Sigmoid colon (tissue), 7 donors: ENCODE results near the gene MANSC4. TPM values are rescaled to one million over a fixed set of nuclear protein-coding genes. Genes with fewer than 3 reads are reported as not detected.

Source experiments
- DNase-seq: peaks from one replicate; pipeline ENCODE4 v3.0.0-alpha.2; 2019
- H3K27ac ChIP-seq, 4 donors: fragments of 200-600 bp; sonication (generic); one replicate each; pipeline ENCODE4 v1.5.1; 2016 to 2019; ENCODE audit warnings: mild to moderate bottlenecking in 1 of 4
- H3K27me3 ChIP-seq, 3 donors: fragments of 200-600 bp; sonication (generic); one replicate each; pipeline ENCODE4 v1.5.1; 2019; ENCODE audit warnings: mild to moderate bottlenecking in 1 of 3
- H3K36me3 ChIP-seq, 4 donors: fragments of 200-600 bp; sonication (generic); one replicate each; pipeline ENCODE4 v1.5.1; 2016 to 2019
- H3K4me1 ChIP-seq, 4 donors: fragments of 200-600 bp; sonication (generic); one replicate each; pipeline ENCODE4 v1.5.1; 2017 to 2019
- H3K4me3 ChIP-seq, 4 donors: fragments of 200-600 bp; sonication (generic); one replicate each; pipeline ENCODE4 v1.5.1; 2017 to 2019; ENCODE audit warnings: mild to moderate bottlenecking in 2 of 4, moderate library complexity in 1 of 4
- H3K9me3 ChIP-seq, 4 donors: fragments of 200-600 bp in 3 of 4; sonication (generic) in 3 of 4; one replicate each; pipeline versions ENCODE4 v1.5.1 to v1.6.1; 2013 to 2019
- CTCF ChIP-seq, 4 experiments: fragments of 450-650 bp in 3 of 4; fragments of 200-600 bp in 1 of 4; IDR thresholded peaks; one replicate each; pipeline ENCODE4 v1.5.1; 2016 to 2019; ENCODE audit warnings: antibody characterized with exemption in 4 of 4, mild to moderate bottlenecking in 3 of 4, moderate library complexity in 2 of 4
- EP300 ChIP-seq, 4 donors: sonication (generic); formaldehyde crosslinking; IDR thresholded peaks; one replicate each; pipeline ENCODE4 v1.6.1; 2017; ENCODE audit warnings: antibody characterized with exemption in 4 of 4
- POLR2A ChIP-seq, 2 donors: fragments of 450-650 bp; IDR thresholded peaks; one replicate each; pipeline ENCODE4 v1.6.1; 2016; ENCODE audit warnings: antibody characterized with exemption in 2 of 2, mild to moderate bottlenecking in 2 of 2, moderate library complexity in 2 of 2
- POLR2AphosphoS5 ChIP-seq, 4 donors: sonication (generic); formaldehyde crosslinking; IDR thresholded peaks; one replicate each; pipeline ENCODE4 v1.6.1; 2017; ENCODE audit warnings: antibody characterized with exemption in 4 of 4
- WGBS, 2 donors: extraction: QIAGEN DNeasy Blood & Tissue Kit; methylation state at CpG; one replicate each; pipeline ENCODE4 v1.1.7; 2013; 5-methylcytosine and 5-hydroxymethylcytosine counted together
- intact Hi-C: fragments of 100-400 bp; cut with DNase I; formaldehyde crosslinking; loops from one replicate; pipeline ENCODE4 v1.15.1; 2023
- polyA plus RNA-seq, 3 donors: library from polyadenylated mRNA; stranded (reverse); fragments of 200-250 nt; gene quantifications; one replicate each; pipeline ENCODE4 v1.2.3, GENCODE V29; 2013
- total RNA-seq, 4 donors: library from RNA; depleted of rRNA; stranded (reverse); fragments of >200 nt; gene quantifications; one replicate each; pipeline ENCODE4 v1.1.0, GENCODE V29; 2016
- donor health status: healthy with polysubstance abuse.
- donor health status: Bipolar disorder and iron deficiency.
- donor health status: healthy.

The MANSC4 gene
- total and polyA plus RNA-seq, 7 donors: not detected

GRCh38 chr12:27780612-27781408 is 774 bp upstream of the MANSC4 start:
- TF ChIP-seq EP300 (IDR thresholded peaks at IDR 0.05) (no peak), POLR2AphosphoS5 (IDR thresholded peaks at IDR 0.05) (peak in 3 of 4 donors; percentile 3 to 29 (median 24)), CTCF (IDR thresholded peaks at IDR 0.05) (no peak)
- Histone ChIP-seq H3K27ac (peak overlapping the region; percentile 86 to 98 (median 94)), H3K9me3 (no peaks in the 10 kb centered on the region), H3K27me3 (no peaks in the 10 kb centered on the region), H3K36me3 (no peaks in the 10 kb centered on the region), H3K4me3 (peak overlapping the region; percentile 69 to 79 (median 71)), H3K4me1 (peaks cover 0 to 61% (median 51%) of the 10 kb centered on the region in 4 donors)
- intact Hi-C loops: loop anchor here (2.0 to 5.0 kb wide), 2 partner anchors 32 to 36 kb away; no protein-coding TSS in a partner anchor
- peak; percentile 71 for DNase-seq
- WGBS, 2 donors: 5 to 14% methylated on average over 27 of the region's 27 CpGs

- intact Hi-C loops: no loop called here
- H3K27ac ChIP-seq: peak overlapping the region; percentile 86 to 98 (median 94)
- no peaks in the 10 kb centered on the region for H3K27me3 ChIP-seq
- TF ChIP-seq CTCF (IDR thresholded peaks at IDR 0.05): no peak
- no peak for TF ChIP-seq POLR2AphosphoS5 (IDR thresholded peaks at IDR 0.05)
- TF ChIP-seq EP300 (IDR thresholded peaks at IDR 0.05): no peak
- no peak for TF ChIP-seq POLR2A (IDR thresholded peaks at IDR 0.05)
- 3 to 4% methylated on average over 36 of the region's 36 CpGs for WGBS, 2 donors
- no peaks in the 10 kb centered on the region for H3K36me3 ChIP-seq
- H3K9me3 ChIP-seq: no peaks in the 10 kb centered on the region
- H3K4me1 ChIP-seq: peaks cover 0 to 49% (median 40%) of the 10 kb centered on the region in 4 donors
- peak; percentile 70 for DNase-seq
- peak overlapping the region; percentile 69 to 79 (median 71) for H3K4me3 ChIP-seq
Observed at GRCh38 chr12:27779416-27779919, 568 bp downstream of the MANSC4 start.

- intact Hi-C loops: no loop called here
- no peak overlapping the region for H3K4me3 ChIP-seq
- 55 to 73% methylated on average over 1 of the region's 1 CpG for WGBS, 2 donors
- H3K27me3 ChIP-seq: no peaks in the 10 kb centered on the region
- no peak for TF ChIP-seq CTCF (IDR thresholded peaks at IDR 0.05)
- no peak for TF ChIP-seq EP300 (IDR thresholded peaks at IDR 0.05)
- no peak for TF ChIP-seq POLR2AphosphoS5 (IDR thresholded peaks at IDR 0.05)
- TF ChIP-seq POLR2A (IDR thresholded peaks at IDR 0.05): no peak
- H3K27ac ChIP-seq: no peak overlapping the region
- H3K9me3 ChIP-seq: no peaks in the 10 kb centered on the region
- H3K4me1 ChIP-seq: peaks cover 0 to 37% (median 28%) of the 10 kb centered on the region in 4 donors
- H3K36me3 ChIP-seq: no peaks in the 10 kb centered on the region
- no peak for DNase-seq
Observed at GRCh38 chr12:27778206-27778605, 1.8 kb downstream of the MANSC4 start.

- no peak overlapping the region for H3K4me3 ChIP-seq
- no peak overlapping the region for H3K27ac ChIP-seq
Observed at GRCh38 chr12:27777141-27777540, 2.9 kb downstream of the MANSC4 start.

More at GRCh38 chr12:27777141-27777540, 2.9 kb downstream of the MANSC4 start:
- TF ChIP-seq CTCF (IDR thresholded peaks at IDR 0.05): no peak
- no peak for TF ChIP-seq POLR2A (IDR thresholded peaks at IDR 0.05)
- TF ChIP-seq EP300 (IDR thresholded peaks at IDR 0.05): no peak
- no peak for TF ChIP-seq POLR2AphosphoS5 (IDR thresholded peaks at IDR 0.05)
- H3K27me3 ChIP-seq: no peaks in the 10 kb centered on the region
- H3K36me3 ChIP-seq: no peaks in the 10 kb centered on the region
- DNase-seq: no peak
- H3K9me3 ChIP-seq: no peaks in the 10 kb centered on the region
- WGBS, 2 donors: 92% methylated on average over 5 of the region's 5 CpGs
- intact Hi-C loops: no loop called here
- peaks cover 0 to 26% (median 18%) of the 10 kb centered on the region in 4 donors for H3K4me1 ChIP-seq
